Neural cell (in vitro differentiated cells): ENCODE results near the gene APOA1. TPM values are rescaled to one million over a fixed set of nuclear protein-coding genes. Genes with fewer than 3 reads are reported as not detected.

Experiments
- H2AFZ ChIP-seq: fragments of 200-600, 300-800 bp; sonication (generic), shearing (Covaris generic); 2 replicates; pipeline ENCODE4 v1.6.0; 2014; ENCODE audit warnings: low read depth, mild to moderate bottlenecking, antibody characterized with exemption, low read length, moderate library complexity
- H3F3A ChIP-seq: fragments of 200-600 bp; shearing (Covaris generic); 2 replicates; pipeline ENCODE4 v1.6.1; 2016; ENCODE audit warnings: mild to moderate bottlenecking, moderate library complexity, mixed read lengths, antibody characterized with exemption, low read length; ENCODE audit not compliant: insufficient read depth, poor library complexity, severe bottlenecking
- H3K27ac ChIP-seq: fragments of 200-600, 300-800 bp; sonication (generic), shearing (Covaris generic); 2 replicates; pipeline ENCODE4 v1.5.1; 2014; ENCODE audit warnings: mild to moderate bottlenecking, low read length, moderate library complexity
- H3K27me3 ChIP-seq: fragments of 300-800, 200-600 bp; sonication (generic), shearing (Covaris generic); 2 replicates; pipeline ENCODE4 v1.6.0; 2014; ENCODE audit warnings: mild to moderate bottlenecking, low read depth, low read length, moderate library complexity; ENCODE audit not compliant: insufficient read depth
- H3K36me3 ChIP-seq: fragments of 300-800, 200-600 bp; sonication (generic), shearing (Covaris generic); 2 replicates; pipeline ENCODE4 v1.5.1; 2014; ENCODE audit warnings: mild to moderate bottlenecking, antibody characterized with exemption, low read length, moderate library complexity; ENCODE audit not compliant: insufficient read depth
- H3K4me2 ChIP-seq: fragments of 300-800, 200-600 bp; sonication (generic), shearing (Covaris generic); 2 replicates; pipeline ENCODE4 v1.6.0; 2014; ENCODE audit warnings: mild to moderate bottlenecking, low read length
- H3K4me3 ChIP-seq: fragments of 300-800, 200-600 bp; sonication (generic), shearing (Covaris generic); 2 replicates; pipeline ENCODE4 v1.5.1; 2014; ENCODE audit warnings: mild to moderate bottlenecking, low read length, moderate library complexity
- H3K79me2 ChIP-seq: fragments of 200-600 bp; shearing (Covaris generic); replicated peaks from 2 replicates; pipeline ENCODE4 v1.6.0; 2014; ENCODE audit warnings: mild to moderate bottlenecking, low read length, moderate library complexity; ENCODE audit not compliant: insufficient read depth
- H3K9ac ChIP-seq: fragments of 300-800, 200-600 bp; sonication (generic), shearing (Covaris generic); 2 replicates; pipeline ENCODE4 v1.6.1; 2016; ENCODE audit warnings: mild to moderate bottlenecking, low read length, mixed read lengths
- H3K9me2 ChIP-seq: fragments of 200-600 bp; shearing (Covaris generic); 2 replicates; pipeline ENCODE4 v1.6.1; 2016; ENCODE audit warnings: mild to moderate bottlenecking, low read length, mixed read lengths; ENCODE audit not compliant: insufficient read depth
- H3K9me3 ChIP-seq: fragments of 200-600, 300-800 bp; sonication (generic), shearing (Covaris generic); 2 replicates; pipeline ENCODE4 v1.6.1; 2016; ENCODE audit warnings: mild to moderate bottlenecking, mixed run types, low read length, moderate library complexity, mixed read lengths
- H4K20me1 ChIP-seq: fragments of 200-600 bp; shearing (Covaris generic); 2 replicates; pipeline ENCODE4 v1.6.1; 2016; ENCODE audit warnings: mild to moderate bottlenecking, mixed run types; ENCODE audit not compliant: insufficient read depth
- EP300 ChIP-seq: fragments of 450-650 bp; conservative IDR thresholded peaks from 2 replicates; pipeline ENCODE4 v1.6.1; 2014; ENCODE audit warnings: antibody characterized with exemption, mild to moderate bottlenecking, moderate library complexity; ENCODE audit not compliant: poor library complexity, severe bottlenecking
- EZH2 ChIP-seq: fragments of 200-600, 300-800 bp; shearing (Covaris generic), sonication (generic); IDR thresholded peaks from 2 replicates; pipeline ENCODE4 v1.6.1; 2014; ENCODE audit warnings: antibody characterized with exemption, low read length, borderline replicate concordance, mild to moderate bottlenecking; ENCODE audit not compliant: insufficient read depth, poor library complexity, severe bottlenecking
- MXI1 ChIP-seq: fragments of 450-650 bp; conservative IDR thresholded peaks from 2 replicates; pipeline ENCODE4 v1.6.1; 2014; ENCODE audit warnings: antibody characterized with exemption, mild to moderate bottlenecking; ENCODE audit not compliant: poor library complexity, severe bottlenecking
- POLR2AphosphoS5 ChIP-seq: IDR thresholded peaks from 2 replicates; pipeline ENCODE4 v1.6.1; 2012
- RAD21 ChIP-seq: fragments of 450-650 bp; conservative IDR thresholded peaks from 2 replicates; pipeline ENCODE4 v1.6.1; 2014; ENCODE audit warnings: antibody characterized with exemption, mild to moderate bottlenecking, moderate library complexity
- SMC3 ChIP-seq: fragments of 450-650 bp; conservative IDR thresholded peaks from 2 replicates; pipeline ENCODE4 v1.6.1; 2014; ENCODE audit warnings: antibody characterized with exemption, mild to moderate bottlenecking, moderate library complexity; ENCODE audit not compliant: poor library complexity
- TAF1 ChIP-seq: IDR thresholded peaks from 2 replicates; pipeline ENCODE4 v1.6.1; 2012; ENCODE audit warnings: low read depth
- polyA plus RNA-seq: library from polyadenylated mRNA; depleted of rRNA; stranded (reverse); fragments of >200 nt; gene quantifications from 2 replicates; pipeline ENCODE4 v1.2.3, GENCODE V29; 2014
- TF ChIP-seq, protein P1 (sequence below): IDR thresholded peaks from 2 replicates; pipeline ENCODE4 v1.6.1; 2012; ENCODE audit warnings: borderline replicate concordance
- TF ChIP-seq, protein P2 (sequence below): fragments of 450-650 bp; IDR thresholded peaks from 2 replicates; pipeline ENCODE4 v1.5.1; 2014; ENCODE audit warnings: antibody characterized with exemption, mild to moderate bottlenecking, moderate library complexity; ENCODE audit not compliant: poor library complexity, severe bottlenecking

APOA1 gene
- polyA plus RNA-seq, 1 donor from 2014 or later: not detected

DNA sequence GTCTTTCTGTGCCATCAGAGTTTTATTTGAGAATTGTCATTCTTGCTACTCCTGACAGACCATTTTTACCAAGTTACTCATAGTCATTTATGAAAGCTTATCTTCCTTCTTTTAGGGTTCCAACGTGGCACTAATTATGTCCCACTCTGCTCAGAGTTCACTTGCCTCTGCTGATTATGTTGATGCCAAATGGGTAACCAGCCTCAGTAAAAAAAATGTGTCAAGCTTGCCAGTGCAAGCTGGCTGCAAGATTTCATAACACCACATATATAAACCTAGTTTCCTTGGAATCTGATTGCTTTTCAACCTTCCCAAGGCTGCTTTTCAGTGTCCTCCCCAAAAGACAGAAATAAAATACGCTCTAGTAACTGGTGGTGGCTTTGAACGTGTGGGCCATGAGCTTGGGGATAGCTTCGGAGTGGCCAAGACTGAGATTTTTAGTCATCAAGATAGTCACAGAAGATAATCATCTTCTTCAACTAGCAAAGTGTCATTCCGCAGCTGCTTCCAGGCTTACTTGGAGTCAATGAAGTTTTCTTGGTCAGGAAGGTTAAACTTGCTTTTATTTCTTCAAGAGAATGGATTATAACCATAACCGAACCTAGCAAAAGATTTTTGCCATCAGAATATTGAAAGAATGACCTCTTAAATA lies 29.5 kb upstream of the APOA1 start:
- H3K9me2 ChIP-seq: no peaks in the 10 kb centered on the region
- H3K9ac ChIP-seq: no peak overlapping the region
- H3K4me2 ChIP-seq: no peak overlapping the region
- H3F3A ChIP-seq: no peaks in the 10 kb centered on the region
- H2AFZ ChIP-seq: no peak overlapping the region
- H3K9me3 ChIP-seq: no peaks in the 10 kb centered on the region
- H3K79me2 ChIP-seq: no peaks in the 10 kb centered on the region
- H4K20me1 ChIP-seq: no peaks in the 10 kb centered on the region
- no peak overlapping the region for H3K27ac ChIP-seq
- H3K36me3 ChIP-seq: peaks cover 12% of the 10 kb centered on the region
- no peaks in the 10 kb centered on the region for H3K27me3 ChIP-seq
- no peak overlapping the region for H3K4me3 ChIP-seq
- TF ChIP-seq RAD21 (no peak), SMC3 (no peak), EP300 (no peak)

DNA sequence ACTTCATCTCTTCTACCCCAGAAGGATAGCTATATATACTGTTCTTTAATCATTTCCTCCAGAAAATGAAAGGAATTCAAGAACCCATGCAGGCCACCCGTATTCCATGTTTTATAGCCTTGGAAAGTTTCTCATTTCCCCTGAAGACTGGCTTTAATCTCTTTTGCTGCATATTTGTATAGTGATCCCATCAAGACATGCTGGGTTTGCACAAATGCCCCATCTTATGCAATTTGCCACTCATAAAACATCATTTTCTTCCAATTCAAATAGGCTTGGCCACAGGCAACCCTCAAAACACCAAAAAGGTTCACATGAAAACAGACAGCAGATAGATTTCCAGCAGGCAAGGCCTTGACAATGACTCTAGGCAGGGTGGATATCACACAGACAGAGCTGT lies 28.3 kb upstream of the APOA1 start:
- peaks cover 12% of the 10 kb centered on the region for H3K36me3 ChIP-seq
- H3K9me2 ChIP-seq: no peaks in the 10 kb centered on the region
- TF ChIP-seq, protein P1, sequence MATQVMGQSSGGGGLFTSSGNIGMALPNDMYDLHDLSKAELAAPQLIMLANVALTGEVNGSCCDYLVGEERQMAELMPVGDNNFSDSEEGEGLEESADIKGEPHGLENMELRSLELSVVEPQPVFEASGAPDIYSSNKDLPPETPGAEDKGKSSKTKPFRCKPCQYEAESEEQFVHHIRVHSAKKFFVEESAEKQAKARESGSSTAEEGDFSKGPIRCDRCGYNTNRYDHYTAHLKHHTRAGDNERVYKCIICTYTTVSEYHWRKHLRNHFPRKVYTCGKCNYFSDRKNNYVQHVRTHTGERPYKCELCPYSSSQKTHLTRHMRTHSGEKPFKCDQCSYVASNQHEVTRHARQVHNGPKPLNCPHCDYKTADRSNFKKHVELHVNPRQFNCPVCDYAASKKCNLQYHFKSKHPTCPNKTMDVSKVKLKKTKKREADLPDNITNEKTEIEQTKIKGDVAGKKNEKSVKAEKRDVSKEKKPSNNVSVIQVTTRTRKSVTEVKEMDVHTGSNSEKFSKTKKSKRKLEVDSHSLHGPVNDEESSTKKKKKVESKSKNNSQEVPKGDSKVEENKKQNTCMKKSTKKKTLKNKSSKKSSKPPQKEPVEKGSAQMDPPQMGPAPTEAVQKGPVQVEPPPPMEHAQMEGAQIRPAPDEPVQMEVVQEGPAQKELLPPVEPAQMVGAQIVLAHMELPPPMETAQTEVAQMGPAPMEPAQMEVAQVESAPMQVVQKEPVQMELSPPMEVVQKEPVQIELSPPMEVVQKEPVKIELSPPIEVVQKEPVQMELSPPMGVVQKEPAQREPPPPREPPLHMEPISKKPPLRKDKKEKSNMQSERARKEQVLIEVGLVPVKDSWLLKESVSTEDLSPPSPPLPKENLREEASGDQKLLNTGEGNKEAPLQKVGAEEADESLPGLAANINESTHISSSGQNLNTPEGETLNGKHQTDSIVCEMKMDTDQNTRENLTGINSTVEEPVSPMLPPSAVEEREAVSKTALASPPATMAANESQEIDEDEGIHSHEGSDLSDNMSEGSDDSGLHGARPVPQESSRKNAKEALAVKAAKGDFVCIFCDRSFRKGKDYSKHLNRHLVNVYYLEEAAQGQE: no peak
- no peak for TF ChIP-seq SMC3
- TF ChIP-seq RAD21: no peak
- TF ChIP-seq MXI1: no peak
- no peak for TF ChIP-seq TAF1
- no peak for TF ChIP-seq EP300
- TF ChIP-seq, protein P2, sequence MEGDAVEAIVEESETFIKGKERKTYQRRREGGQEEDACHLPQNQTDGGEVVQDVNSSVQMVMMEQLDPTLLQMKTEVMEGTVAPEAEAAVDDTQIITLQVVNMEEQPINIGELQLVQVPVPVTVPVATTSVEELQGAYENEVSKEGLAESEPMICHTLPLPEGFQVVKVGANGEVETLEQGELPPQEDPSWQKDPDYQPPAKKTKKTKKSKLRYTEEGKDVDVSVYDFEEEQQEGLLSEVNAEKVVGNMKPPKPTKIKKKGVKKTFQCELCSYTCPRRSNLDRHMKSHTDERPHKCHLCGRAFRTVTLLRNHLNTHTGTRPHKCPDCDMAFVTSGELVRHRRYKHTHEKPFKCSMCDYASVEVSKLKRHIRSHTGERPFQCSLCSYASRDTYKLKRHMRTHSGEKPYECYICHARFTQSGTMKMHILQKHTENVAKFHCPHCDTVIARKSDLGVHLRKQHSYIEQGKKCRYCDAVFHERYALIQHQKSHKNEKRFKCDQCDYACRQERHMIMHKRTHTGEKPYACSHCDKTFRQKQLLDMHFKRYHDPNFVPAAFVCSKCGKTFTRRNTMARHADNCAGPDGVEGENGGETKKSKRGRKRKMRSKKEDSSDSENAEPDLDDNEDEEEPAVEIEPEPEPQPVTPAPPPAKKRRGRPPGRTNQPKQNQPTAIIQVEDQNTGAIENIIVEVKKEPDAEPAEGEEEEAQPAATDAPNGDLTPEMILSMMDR: no peak
- TF ChIP-seq POLR2AphosphoS5: no peak
- no peak for TF ChIP-seq EZH2
- H3K4me3 ChIP-seq: no peak overlapping the region
- no peak overlapping the region for H3K4me2 ChIP-seq
- no peaks in the 10 kb centered on the region for H3K9me3 ChIP-seq
- H4K20me1 ChIP-seq: no peaks in the 10 kb centered on the region
- no peak overlapping the region for H2AFZ ChIP-seq
- no peaks in the 10 kb centered on the region for H3K27me3 ChIP-seq
- no peaks in the 10 kb centered on the region for H3K79me2 ChIP-seq
- no peak overlapping the region for H3K9ac ChIP-seq
- H3K27ac ChIP-seq: no peak overlapping the region
- H3F3A ChIP-seq: no peaks in the 10 kb centered on the region
